Liver (tissue), 9 donors: ENCODE measurements around the gene FN1. TPM values are rescaled to one million over a fixed set of nuclear protein-coding genes. Genes with fewer than 3 reads are reported as not detected.

Experiments
- DNase-seq: peaks from one replicate; pipeline ENCODE4 v3.0.0-alpha.2; 2017; ENCODE audit warnings: low spot score
- H3K27ac ChIP-seq, 2 donors: one replicate each; pipeline ENCODE4 v1.7.0; 2013; ENCODE audit warnings: inconsistent platforms in 2 of 2, low read length in 2 of 2, control low read depth in 1 of 2, low read depth in 1 of 2, mild to moderate bottlenecking in 1 of 2
- H3K27me3 ChIP-seq, 4 donors: one replicate each; pipeline versions ENCODE4 v1.6.1 to v1.7.0; 2013; ENCODE audit warnings: low read length in 3 of 4, inconsistent platforms in 1 of 4, mild to moderate bottlenecking in 1 of 4, moderate library complexity in 1 of 4; ENCODE audit not compliant: control insufficient read depth in 4 of 4, insufficient read depth in 4 of 4
- H3K36me3 ChIP-seq, 4 donors: one replicate each; pipeline versions ENCODE4 v1.6.1 to v1.7.0; 2013; ENCODE audit warnings: low read length in 3 of 4, mild to moderate bottlenecking in 3 of 4, low read depth in 1 of 4, moderate library complexity in 1 of 4; ENCODE audit not compliant: control insufficient read depth in 4 of 4, insufficient read depth in 3 of 4
- H3K4me1 ChIP-seq, 4 donors: one replicate each; pipeline versions ENCODE4 v1.6.1 to v1.7.0; 2013; ENCODE audit warnings: low read length in 3 of 4, mild to moderate bottlenecking in 3 of 4, moderate library complexity in 1 of 4; ENCODE audit not compliant: control insufficient read depth in 4 of 4, insufficient read depth in 4 of 4
- H3K4me3 ChIP-seq, 3 donors: one replicate each; pipeline versions ENCODE4 v1.6.1 to v1.7.0; 2013; ENCODE audit warnings: low read length in 3 of 3, control low read depth in 1 of 3, low read depth in 1 of 3, mild to moderate bottlenecking in 1 of 3
- H3K9ac ChIP-seq, 2 donors: one replicate each; pipeline ENCODE4 v1.7.0; 2013; ENCODE audit warnings: low read length in 2 of 2, mild to moderate bottlenecking in 2 of 2, moderate library complexity in 2 of 2, control low read depth in 1 of 2, low read depth in 1 of 2
- H3K9me3 ChIP-seq, 4 donors: one replicate each; pipeline versions ENCODE4 v1.6.1 to v1.7.0; 2013; ENCODE audit warnings: low read length in 3 of 4; ENCODE audit not compliant: control insufficient read depth in 4 of 4
- ATF3 ChIP-seq: IDR thresholded peaks from 2 replicates; pipeline ENCODE4 v1.6.1; 2016; ENCODE audit warnings: antibody characterized with exemption
- CTCF ChIP-seq: fragments of 150-350 bp; IDR thresholded peaks from 2 replicates; pipeline ENCODE4 v1.5.1; 2017; ENCODE audit warnings: improper control_type of control experiment, low read depth, low read length; ENCODE audit not compliant: missing input control
- FOXA2 ChIP-seq: IDR thresholded peaks from 2 replicates; pipeline ENCODE4 v1.6.1; 2016; ENCODE audit warnings: antibody characterized with exemption
- HNF4G ChIP-seq: IDR thresholded peaks from 2 replicates; pipeline ENCODE4 v1.6.1; 2016; ENCODE audit warnings: antibody characterized with exemption
- JUND ChIP-seq, 2 donors: IDR thresholded peaks; 2 replicates each; pipeline ENCODE4 v1.6.1; 2016; ENCODE audit warnings: antibody characterized with exemption in 2 of 2
- NR2F2 ChIP-seq: IDR thresholded peaks from 2 replicates; pipeline ENCODE4 v1.6.1; 2016; ENCODE audit warnings: antibody characterized with exemption
- RAD21 ChIP-seq, 2 donors: IDR thresholded peaks; 2 replicates each; pipeline ENCODE4 v1.6.1; 2016; ENCODE audit warnings: antibody characterized with exemption in 2 of 2, mild to moderate bottlenecking in 2 of 2
- REST ChIP-seq: IDR thresholded peaks from 2 replicates; pipeline ENCODE4 v1.6.1; 2016; ENCODE audit warnings: antibody characterized with exemption, mild to moderate bottlenecking
- RXRA ChIP-seq, 2 donors: IDR thresholded peaks; 2 replicates each; pipeline ENCODE4 v1.6.1; 2017 to 2018; ENCODE audit warnings: antibody characterized with exemption in 2 of 2, mild to moderate bottlenecking in 1 of 2
- WGBS: extraction: QIAGEN DNeasy Blood & Tissue Kit; methylation state at CpG from one replicate; pipeline ENCODE4 v1.1.7; 2013; 5-methylcytosine and 5-hydroxymethylcytosine counted together
- polyA plus RNA-seq, 2 donors: library from polyadenylated mRNA; stranded (reverse) in 1 of 2; unstranded in 1 of 2; fragments of 200-250 nt in 1 of 2; fragments of >200 nt in 1 of 2; fragmentation: Nextera tagmentation in 1 of 2; extraction: Ambion mirVana in 1 of 2; gene quantifications; one replicate each; pipeline versions ENCODE4 v1.2.1 to v1.2.3, GENCODE V29; 2013 to 2015
- total RNA-seq, 2 donors: library from RNA; depleted of rRNA; stranded (reverse); fragments of >200 nt; gene quantifications; one replicate each; pipeline ENCODE4 v1.2.3, GENCODE V29; 2014
- donor health status: healthy.
- donor health status: healthy.
- donor health status: healthy.
- donor health status: healthy.
- donor health status: healthy.

The FN1 gene
- total and polyA plus RNA-seq, 4 donors = 545 to 1,402 (median 837) TPM

GRCh38 chr2:215483431-215483830, 47.6 kb upstream of the FN1 start:
- no peak for DNase-seq
- Histone ChIP-seq H3K36me3 (no peaks in the 10 kb centered on the region), H3K4me3 (no peak overlapping the region), H3K27me3 (no peaks in the 10 kb centered on the region), H3K27ac (no peak overlapping the region), H3K4me1 (no peaks in the 10 kb centered on the region), H3K9me3 (no peaks in the 10 kb centered on the region), H3K9ac (no peak overlapping the region)
- WGBS = 92% methylated on average over 3 of the region's 3 CpGs
- no peak for TF ChIP-seq FOXA2
- no peak for TF ChIP-seq CTCF
- no peak for TF ChIP-seq NR2F2

GRCh38 chr2:215479536-215480240, 43.8 kb upstream of the FN1 start:
- TF ChIP-seq HNF4G = no peak
- 77% methylated on average over 6 of the region's 6 CpGs for WGBS
- DNase-seq = no peak
- Histone ChIP-seq H3K27me3 (no peaks in the 10 kb centered on the region), H3K9ac (no peak overlapping the region), H3K4me3 (no peak overlapping the region), H3K36me3 (no peaks in the 10 kb centered on the region), H3K27ac (no peak overlapping the region), H3K9me3 (no peaks in the 10 kb centered on the region), H3K4me1 (no peaks in the 10 kb centered on the region)

- TF ChIP-seq ATF3 = no peak
- TF ChIP-seq CTCF = no peak
- TF ChIP-seq RXRA (IDR thresholded peaks at IDR 0.05) = no peak
- no peak for TF ChIP-seq RAD21 (IDR thresholded peaks at IDR 0.05)
- TF ChIP-seq JUND (IDR thresholded peaks at IDR 0.05) = no peak
- no peak for TF ChIP-seq FOXA2
- no peak for TF ChIP-seq REST
- Histone ChIP-seq H3K4me3 (no peak overlapping the region), H3K9me3 (no peaks in the 10 kb centered on the region), H3K4me1 (no peaks in the 10 kb centered on the region), H3K27ac (no peak overlapping the region), H3K36me3 (no peaks in the 10 kb centered on the region), H3K9ac (no peak overlapping the region), H3K27me3 (no peaks in the 10 kb centered on the region)
- WGBS = 90% methylated on average over 2 of the region's 2 CpGs
- DNase-seq = no peak
Observed at GRCh38 chr2:215479121-215479520, 43.3 kb upstream of the FN1 start.
